ENCODE measurements around the gene GMCL1. TPM values are rescaled to one million over a fixed set of nuclear protein-coding genes. Genes with fewer than 3 reads are reported as not detected.
A peak's percentile ranks its signal among the peaks of the same experiment; 100 is the strongest.

The GMCL1 gene
- total and polyA plus RNA-seq, 2 of the 13 experiments (the other 11 are each of a cell fraction or from before 2014, with no cell fraction given), result 18.7 to 24.0 TPM

DNA sequence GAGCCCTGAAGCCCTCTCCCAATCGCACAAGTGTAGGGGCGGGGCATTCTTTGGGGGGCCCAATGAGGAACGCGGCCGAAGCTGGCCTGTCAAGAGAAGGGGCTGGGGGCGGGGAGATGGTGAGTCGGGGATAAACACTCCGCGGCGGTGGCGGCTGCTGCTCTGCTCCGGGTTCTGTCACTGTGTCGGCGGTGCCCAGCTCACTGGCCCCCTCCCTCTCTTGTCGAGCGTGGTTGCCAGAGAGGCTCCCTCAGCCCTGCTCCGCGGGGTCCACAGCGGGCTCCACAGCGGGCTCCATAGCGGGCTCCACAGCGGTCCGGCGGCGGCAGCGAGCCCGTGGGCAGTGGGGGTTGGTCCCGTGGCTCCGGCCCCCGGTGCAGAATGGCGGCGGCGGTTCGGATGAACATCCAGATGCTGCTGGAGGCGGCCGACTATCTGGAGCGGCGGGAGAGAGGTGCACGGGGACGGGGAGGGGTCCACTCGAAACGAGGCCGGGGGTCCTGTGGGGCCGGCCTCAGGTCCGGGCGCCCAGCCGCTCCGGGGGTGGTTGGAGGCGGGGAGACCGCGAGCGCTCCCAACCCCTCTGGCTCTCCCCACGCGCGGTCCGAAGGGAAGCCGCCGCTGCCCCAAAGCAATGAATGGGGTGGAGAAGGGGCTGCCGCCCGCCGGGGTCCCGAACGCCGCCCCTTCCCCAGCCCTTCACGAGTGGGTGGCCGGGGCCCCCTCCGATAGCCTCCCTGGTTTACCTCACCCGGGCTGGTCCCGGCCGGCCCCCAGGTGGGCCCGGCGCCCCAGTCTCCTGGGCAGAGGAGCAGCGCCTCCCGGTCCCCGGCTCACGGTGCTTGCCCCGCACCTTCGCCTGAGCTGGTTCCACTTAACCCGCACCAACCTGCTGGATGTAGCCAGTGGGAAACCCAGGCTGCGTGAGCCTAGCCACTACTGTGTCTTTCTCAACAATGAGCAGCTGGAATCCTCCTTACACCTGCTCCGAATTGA is 85.8 kb downstream of the GMCL1 start, which contains the start of gene MXD1 (continued):
- TF ChIP-seq ZNF639 (CRISPR knock-in tag; conservative IDR thresholded peaks at IDR 0.05) (no peak), ZC3H4 (CRISPR knock-in tag; IDR thresholded peaks at IDR 0.05; ENCODE audit: borderline replicate concordance) (no peak), ZFP41 (CRISPR knock-in tag; IDR thresholded peaks at IDR 0.05; ENCODE audit: borderline replicate concordance) (no peak), ZNF652 (CRISPR knock-in tag; IDR thresholded peaks at IDR 0.05; ENCODE audit: borderline replicate concordance, low read depth) (no peak), GTF3A (CRISPR knock-in tag; conservative IDR thresholded peaks at IDR 0.05) (no peak), ZSCAN29 (CRISPR knock-in tag; conservative IDR thresholded peaks at IDR 0.05) (no peak), RFXAP (CRISPR knock-in tag; IDR thresholded peaks at IDR 0.05; ENCODE audit: borderline replicate concordance) (no peak), ZBTB7B (CRISPR knock-in tag; IDR thresholded peaks at IDR 0.05) (0 out of 2 replicates have a peak, but pooled peaks have one; percentile 31), SATB2 (CRISPR knock-in tag; IDR thresholded peaks at IDR 0.05) (no peak), KDM2A (CRISPR knock-in tag; IDR thresholded peaks at IDR 0.05; ENCODE audit: borderline replicate concordance, low read depth) (peak; percentile 0; the same call in 1 of the 2 replicates), ZNF136 (CRISPR knock-in tag; IDR thresholded peaks at IDR 0.05; ENCODE audit: low read depth) (no peak), ISX (CRISPR knock-in tag; conservative IDR thresholded peaks at IDR 0.05) (no peak), THYN1 (CRISPR knock-in tag; IDR thresholded peaks at IDR 0.05; ENCODE audit: borderline replicate concordance, low read depth) (0 out of 2 replicates have a peak, but pooled peaks have one; percentile 87), RBM39 (IDR thresholded peaks at IDR 0.05; ENCODE audit: low read depth, low read length, poor library complexity, severe bottlenecking) (peak; percentile 11), ZZZ3 (CRISPR knock-in tag; IDR thresholded peaks at IDR 0.05; ENCODE audit: borderline replicate concordance) (no peak), IKZF4 (CRISPR knock-in tag; IDR thresholded peaks at IDR 0.05; ENCODE audit: borderline replicate concordance, low read depth, not compliant biosample characterization) (no peak), ZNF501 (CRISPR knock-in tag; IDR thresholded peaks at IDR 0.05) (no peak), GATA4 (IDR thresholded peaks at IDR 0.05; ENCODE audit: borderline replicate concordance, low read depth) (no peak; the same call in 1 of the 2 replicates), POLR2A (IDR thresholded peaks at IDR 0.05; ENCODE audit: insufficient read depth in 1 of 2, low read depth in 2 of 2, low read length in 2 of 2) (peak; percentile 89 to 95)
- TF ChIP-seq, protein P1, sequence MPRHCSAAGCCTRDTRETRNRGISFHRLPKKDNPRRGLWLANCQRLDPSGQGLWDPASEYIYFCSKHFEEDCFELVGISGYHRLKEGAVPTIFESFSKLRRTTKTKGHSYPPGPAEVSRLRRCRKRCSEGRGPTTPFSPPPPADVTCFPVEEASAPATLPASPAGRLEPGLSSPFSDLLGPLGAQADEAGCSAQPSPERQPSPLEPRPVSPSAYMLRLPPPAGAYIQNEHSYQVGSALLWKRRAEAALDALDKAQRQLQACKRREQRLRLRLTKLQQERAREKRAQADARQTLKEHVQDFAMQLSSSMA (CRISPR knock-in tag; IDR thresholded peaks at IDR 0.05), result no peak
- TF ChIP-seq, protein P2, sequence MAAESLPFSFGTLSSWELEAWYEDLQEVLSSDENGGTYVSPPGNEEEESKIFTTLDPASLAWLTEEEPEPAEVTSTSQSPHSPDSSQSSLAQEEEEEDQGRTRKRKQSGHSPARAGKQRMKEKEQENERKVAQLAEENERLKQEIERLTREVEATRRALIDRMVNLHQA (CRISPR knock-in tag; IDR thresholded peaks at IDR 0.05), result no peak
- TF ChIP-seq, protein P3, sequence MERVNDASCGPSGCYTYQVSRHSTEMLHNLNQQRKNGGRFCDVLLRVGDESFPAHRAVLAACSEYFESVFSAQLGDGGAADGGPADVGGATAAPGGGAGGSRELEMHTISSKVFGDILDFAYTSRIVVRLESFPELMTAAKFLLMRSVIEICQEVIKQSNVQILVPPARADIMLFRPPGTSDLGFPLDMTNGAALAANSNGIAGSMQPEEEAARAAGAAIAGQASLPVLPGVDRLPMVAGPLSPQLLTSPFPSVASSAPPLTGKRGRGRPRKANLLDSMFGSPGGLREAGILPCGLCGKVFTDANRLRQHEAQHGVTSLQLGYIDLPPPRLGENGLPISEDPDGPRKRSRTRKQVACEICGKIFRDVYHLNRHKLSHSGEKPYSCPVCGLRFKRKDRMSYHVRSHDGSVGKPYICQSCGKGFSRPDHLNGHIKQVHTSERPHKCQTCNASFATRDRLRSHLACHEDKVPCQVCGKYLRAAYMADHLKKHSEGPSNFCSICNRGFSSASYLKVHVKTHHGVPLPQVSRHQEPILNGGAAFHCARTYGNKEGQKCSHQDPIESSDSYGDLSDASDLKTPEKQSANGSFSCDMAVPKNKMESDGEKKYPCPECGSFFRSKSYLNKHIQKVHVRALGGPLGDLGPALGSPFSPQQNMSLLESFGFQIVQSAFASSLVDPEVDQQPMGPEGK (CRISPR knock-in tag; IDR thresholded peaks at IDR 0.05), result peak; percentile 61
- TF ChIP-seq, protein P4, sequence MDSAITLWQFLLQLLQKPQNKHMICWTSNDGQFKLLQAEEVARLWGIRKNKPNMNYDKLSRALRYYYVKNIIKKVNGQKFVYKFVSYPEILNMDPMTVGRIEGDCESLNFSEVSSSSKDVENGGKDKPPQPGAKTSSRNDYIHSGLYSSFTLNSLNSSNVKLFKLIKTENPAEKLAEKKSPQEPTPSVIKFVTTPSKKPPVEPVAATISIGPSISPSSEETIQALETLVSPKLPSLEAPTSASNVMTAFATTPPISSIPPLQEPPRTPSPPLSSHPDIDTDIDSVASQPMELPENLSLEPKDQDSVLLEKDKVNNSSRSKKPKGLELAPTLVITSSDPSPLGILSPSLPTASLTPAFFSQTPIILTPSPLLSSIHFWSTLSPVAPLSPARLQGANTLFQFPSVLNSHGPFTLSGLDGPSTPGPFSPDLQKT (CRISPR knock-in tag; IDR thresholded peaks at IDR 0.05; ENCODE audit: borderline replicate concordance), result no peak
